K562 (cell line): Measurements from ENCODE around the gene ZNF860. TPM values are rescaled to one million over a fixed set of nuclear protein-coding genes. Genes with fewer than 3 reads are reported as not detected.

ENCODE experiments used
- ATF3 ChIP-seq, 2 experiments: fragments of 450-650 bp in 1 of 2; sonication (generic) in 1 of 2; formaldehyde crosslinking in 1 of 2; IDR thresholded peaks in 1 of 2; conservative IDR thresholded peaks in 1 of 2; 2 replicates each; pipeline versions ENCODE4 v1.6.1 to v1.8.1; 2016 to 2023; ENCODE audit warnings: mild to moderate bottlenecking in 2 of 2, moderate library complexity in 2 of 2, inconsistent platforms in 1 of 2, missing genetic modification reagents in 1 of 2
- HDAC1 ChIP-seq, 2 experiments: fragments of 450-650 bp; IDR thresholded peaks; 2 replicates each; pipeline ENCODE4 v1.6.1; 2016 to 2017; ENCODE audit warnings: inconsistent platforms in 1 of 2, mild to moderate bottlenecking in 1 of 2, moderate library complexity in 1 of 2
- HDGF ChIP-seq: fragments of 450-650 bp; IDR thresholded peaks from 2 replicates; pipeline ENCODE4 v1.6.1; 2016
- HLTF ChIP-seq: fragments of 450-650 bp; IDR thresholded peaks from 2 replicates; pipeline ENCODE4 v1.6.1; 2016
- HNRNPH1 ChIP-seq: fragments of 200-400 bp; formaldehyde crosslinking; optimal IDR thresholded peaks from 2 replicates; pipeline ENCODE3; 2017; ENCODE audit warnings: low read depth, mild to moderate bottlenecking, low read length, moderate library complexity
- HNRNPL ChIP-seq: fragments of 200-400 bp; formaldehyde crosslinking; IDR thresholded peaks from 2 replicates; pipeline ENCODE4 v1.6.1; 2017; ENCODE audit warnings: low read depth, mild to moderate bottlenecking, low read length
- RFX7 ChIP-seq: fragments of 250-450 bp; sonication (Bioruptor Pico); IDR thresholded peaks from 2 replicates; pipeline ENCODE4 v1.5.1; 2021; ENCODE audit warnings: mild to moderate bottlenecking
- TCF7L2 ChIP-seq: fragments of 150-350 bp; IDR thresholded peaks from 2 replicates; pipeline ENCODE4 v1.6.1; 2016; ENCODE audit warnings: low read depth, mild to moderate bottlenecking, low read length, moderate library complexity
- ZBTB8A ChIP-seq: fragments of 450-650 bp; IDR thresholded peaks from 2 replicates; pipeline ENCODE4 v1.6.1; 2018; ENCODE audit warnings: mild to moderate bottlenecking, moderate library complexity; ENCODE audit not compliant: partially characterized antibody
- ZNF165 ChIP-seq: fragments of 250-450 bp; sonication (Bioruptor Pico); IDR thresholded peaks from 2 replicates; pipeline ENCODE4 v1.4.0; 2020; ENCODE audit warnings: borderline replicate concordance
- ZNF644 ChIP-seq: fragments of 200-800 bp; sonication (Bioruptor generic); IDR thresholded peaks from 2 replicates; pipeline ENCODE4 v1.6.1; 2016; ENCODE audit warnings: low read depth, missing genetic modification characterization, missing compliant biosample characterization
- ZNF79 ChIP-seq: fragments of 250-450 bp; sonication (Bioruptor Pico); IDR thresholded peaks from 2 replicates; pipeline ENCODE4 v1.4.0; 2020; ENCODE audit warnings: low read depth, mild to moderate bottlenecking, moderate library complexity
- polyA plus RNA-seq, 8 experiments: library from polyadenylated mRNA; depleted of rRNA in 4 of 8; stranded (reverse) in 5 of 8; unstranded in 3 of 8; fragments of >200 nt; fragmentation: Nextera tagmentation in 2 of 8; fragmentation: Illumina TruSeq in 1 of 8; extraction: Ambion mirVana in 2 of 8; extraction: Trizol in 1 of 8; gene quantifications; 2 replicates each; pipeline versions ENCODE4 v1.2.1 to v1.2.3, GENCODE V29; 2011 to 2014; ENCODE audit warnings: inconsistent platforms in 1 of 8, missing spikeins in 1 of 8
- small RNA-seq: library from RNA; depleted of rRNA; stranded (forward); fragments of <200 nt; gene quantifications from one replicate; pipeline ENCODE3, GENCODE V24; 2014
- total RNA-seq, 7 experiments: library from RNA; depleted of rRNA in 6 of 7; stranded (reverse); fragments of >200 nt in 6 of 7; fragmentation: Illumina TruSeq in 2 of 7; extraction: Trizol in 2 of 7; gene quantifications; 2 replicates each; pipeline versions ENCODE4 v1.2.1 to v1.2.3, GENCODE V29; 2011 to 2021; ENCODE audit warnings: low replicate concordance in 1 of 7

The ZNF860 gene
- total and polyA plus RNA-seq, 9 of the 15 experiments (the other 6 are each of a cell fraction or from before 2014, with no cell fraction given): not detected

DNA sequence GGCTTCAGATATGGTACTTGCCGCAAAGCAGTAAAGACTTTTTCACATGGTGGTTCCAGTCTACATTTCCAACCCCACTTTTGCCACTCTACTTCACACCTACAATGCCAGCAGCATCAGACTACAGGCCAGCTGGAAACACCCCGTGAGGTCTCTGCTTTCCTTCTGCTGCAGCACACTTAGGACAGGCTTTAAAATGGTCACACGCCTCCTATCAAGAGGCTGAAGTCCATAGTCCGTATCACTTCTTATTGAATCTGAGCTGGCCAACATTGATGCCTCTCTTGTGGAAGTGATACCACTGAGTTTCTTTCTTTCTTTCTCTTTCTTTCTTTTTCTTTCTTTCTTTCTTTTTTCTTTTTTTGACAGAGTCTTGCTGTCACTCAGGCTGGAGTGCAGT, 59.8 kb downstream of the ZNF860 start (continued):
- TF ChIP-seq TCF7L2 (no peak), HNRNPL (no peak), RFX7 (CRISPR knock-in tag) (no peak), HLTF (no peak), HNRNPH1 (no peak), ZNF79 (CRISPR knock-in tag) (no peak), HDGF (no peak), ZNF165 (CRISPR knock-in tag) (no peak), ZNF644 (tag) (no peak), HDAC1 (IDR thresholded peaks at IDR 0.05) (no peak), ZBTB8A (no peak), ATF3 (IDR thresholded peaks at IDR 0.05) (no peak), ATF3 (CRISPR knock-in tag; conservative IDR thresholded peaks at IDR 0.05) (no peak)
- TF ChIP-seq, all 486 proteins: peak for 0

Small RNA genes within 50 kb of the gene (small RNA-seq; reads per million reads assigned to genes)
- gene RF00402: not detected

Other genes with a start within 250 kb of the ZNF860 start
- gene OSBPL10, start 488 bp upstream of the ZNF860 start, total RNA-seq (2014; rRNA removed): 0.12 TPM in 1 of 2 replicates, not detected in the other
- gene OSBPL10, start 488 bp upstream of the ZNF860 start, total RNA-seq (2014; rRNA removed; fragmentation: Illumina TruSeq; extraction: Trizol): 0.04 TPM in 1 of 2 replicates, not detected in the other
- not detected in 2 replicates for gene OSBPL10, start 488 bp upstream of the ZNF860 start, total RNA-seq (2015; rRNA removed; fragmentation: Illumina TruSeq; extraction: Trizol)
- gene OSBPL10, start 488 bp upstream of the ZNF860 start, total RNA-seq (2021): 0.18 and 0.56 TPM in 2 replicates
- 0.14 TPM in 1 of 2 replicates, not detected in the other for gene OSBPL10, start 488 bp upstream of the ZNF860 start, polyA plus RNA-seq (2011; rRNA removed)
- 0.19 TPM in 1 of 2 replicates, not detected in the other for gene OSBPL10, start 488 bp upstream of the ZNF860 start, polyA plus RNA-seq (2014; fragmentation: Illumina TruSeq; extraction: Trizol)
- under 1 TPM; 0.07 to 0.15 TPM for gene OSBPL10, start 488 bp upstream of the ZNF860 start, polyA plus RNA-seq (2014; fragmentation: Nextera tagmentation; extraction: Ambion mirVana)
- gene OSBPL10, start 488 bp upstream of the ZNF860 start, polyA plus RNA-seq (2014; rRNA removed): 0.03 and 0.18 TPM in 2 replicates
- 11.1 and 17.3 TPM in 2 replicates for gene GPD1L, start 124.9 kb downstream of the ZNF860 start, total RNA-seq (2014; rRNA removed)
- 13.6 and 14.1 TPM in 2 replicates for gene GPD1L, start 124.9 kb downstream of the ZNF860 start, total RNA-seq (2014; rRNA removed; fragmentation: Illumina TruSeq; extraction: Trizol)
- gene GPD1L, start 124.9 kb downstream of the ZNF860 start, total RNA-seq (2015; rRNA removed; fragmentation: Illumina TruSeq; extraction: Trizol): 12.2 and 13.8 TPM in 2 replicates
- gene GPD1L, start 124.9 kb downstream of the ZNF860 start, total RNA-seq (2021): 12.3 and 14.7 TPM in 2 replicates
- gene GPD1L, start 124.9 kb downstream of the ZNF860 start, polyA plus RNA-seq (2011; rRNA removed): 4.9 and 10.2 TPM in 2 replicates
- 12.3 and 14.2 TPM in 2 replicates for gene GPD1L, start 124.9 kb downstream of the ZNF860 start, polyA plus RNA-seq (2014; fragmentation: Illumina TruSeq; extraction: Trizol)
- 1 to 10 TPM; 1.6 to 4.0 TPM for gene GPD1L, start 124.9 kb downstream of the ZNF860 start, polyA plus RNA-seq (2014; fragmentation: Nextera tagmentation; extraction: Ambion mirVana)
- 9.9 and 10.2 TPM in 2 replicates for gene GPD1L, start 124.9 kb downstream of the ZNF860 start, polyA plus RNA-seq (2014; rRNA removed)